ENCODE data around the gene DNM1.
"Not testable (repeated sequence)": the region's sequence is repeated elsewhere in the genome, so short reads cannot be mapped to it uniquely, and the experiment has no call there.

Gene DNM1

GRCh38 chr9:128178806-128179431 is 24.3 kb upstream of the DNM1 start:
- no peak for DNase-seq (ENCODE audit: low spot score)

- DNase-seq (ENCODE audit: low spot score): no peak
Observed at GRCh38 chr9:128180001-128180400, 23.2 kb upstream of the DNM1 start.

- no peak for DNase-seq (ENCODE audit: low spot score)
Observed at GRCh38 chr9:128180447-128180846, 22.7 kb upstream of the DNM1 start.

GRCh38 chr9:128181480-128181879 is 21.7 kb upstream of the DNM1 start:
- DNase-seq (ENCODE audit: low spot score): not testable (repeated sequence)

GRCh38 chr9:128182893-128183588 is 20.1 kb upstream of the DNM1 start:
- DNase-seq (ENCODE audit: low spot score): no peak

GRCh38 chr9:128185979-128186965 is 16.9 kb upstream of the DNM1 start:
- no peak for DNase-seq (ENCODE audit: low spot score)

- DNase-seq (ENCODE audit: low spot score): no peak
Observed at GRCh38 chr9:128187361-128187760, 15.8 kb upstream of the DNM1 start.

GRCh38 chr9:128188209-128188608 is 15.0 kb upstream of the DNM1 start:
- no peak for DNase-seq (ENCODE audit: low spot score)

GRCh38 chr9:128190013-128190412 is 13.2 kb upstream of the DNM1 start:
- DNase-seq (ENCODE audit: low spot score): no peak

GRCh38 chr9:128190516-128191405 is 12.4 kb upstream of the DNM1 start:
- DNase-seq (ENCODE audit: low spot score): no peak

GRCh38 chr9:128191406-128192046 is 11.7 kb upstream of the DNM1 start, which contains the start of gene CIZ1:
Gene CIZ1 (minus strand): TSS chr9:128191572. CDS start chr9:128190857, 715 bp downstream.
- DNase-seq (ENCODE audit: low spot score): peak; percentile 88

GRCh38 chr9:128192601-128193371 is 10.4 kb upstream of the DNM1 start:
- DNase-seq (ENCODE audit: low spot score): peak; percentile 85

- no peak for DNase-seq (ENCODE audit: low spot score)
Observed at GRCh38 chr9:128193469-128194096, 9.6 kb upstream of the DNM1 start.

- no peak for DNase-seq (ENCODE audit: low spot score)
Observed at GRCh38 chr9:128201441-128202369, 1.5 kb upstream of the DNM1 start.

- DNase-seq (ENCODE audit: low spot score): no peak
Observed at GRCh38 chr9:128202648-128203023, 543 bp upstream of the DNM1 start.

- no peak for DNase-seq (ENCODE audit: low spot score)
Observed at GRCh38 chr9:128203707-128204551, 750 bp downstream of the DNM1 start.

GRCh38 chr9:128204858-128205257 is 1.7 kb downstream of the DNM1 start:
- DNase-seq (ENCODE audit: low spot score): no peak

All from left forelimb (tissue), 1 donor.